Activated naive CD4-positive, alpha-beta T cell treated with anti-CD3 and anti-CD28 coated beads for 36 hours (primary cell): ENCODE data around the gene STAG3. TPM values are rescaled to one million over a fixed set of nuclear protein-coding genes. Genes with fewer than 3 reads are reported as not detected.
"Not testable (repeated sequence)": the region's sequence is repeated elsewhere in the genome, so short reads cannot be mapped to it uniquely, and the experiment has no call there.

Source experiments
- CTCF ChIA-PET: fragments of 350-600 bp; sonication (Branson Sonifier 250); formaldehyde crosslinking; loops from one replicate; lab custom pipeline; 2021; ENCODE audit warnings: antibody characterized with exemption; lab: Charles Lee
- DNase-seq: peaks from one replicate; pipeline ENCODE4 v3.0.0-alpha.2; 2020
- H3K27ac Mint-ChIP-seq: one replicate; pipeline ENCODE4 v1.8.0; 2021; ENCODE audit warnings: mild to moderate bottlenecking, mixed read lengths
- H3K27me3 Mint-ChIP-seq: one replicate; pipeline ENCODE4 v1.8.0; 2021; ENCODE audit warnings: low read depth, mixed read lengths
- H3K36me3 Mint-ChIP-seq: one replicate; pipeline ENCODE4 v1.8.0; 2021; ENCODE audit warnings: low read depth, mixed read lengths
- H3K4me1 Mint-ChIP-seq: one replicate; pipeline ENCODE4 v1.8.0; 2021; ENCODE audit warnings: low read depth, mixed read lengths
- H3K4me3 Mint-ChIP-seq: one replicate; pipeline ENCODE4 v1.8.0; 2021; ENCODE audit warnings: mild to moderate bottlenecking, moderate library complexity, mixed read lengths
- H3K9me3 Mint-ChIP-seq: one replicate; pipeline ENCODE4 v1.8.0; 2021; ENCODE audit warnings: mixed read lengths
- intact Hi-C: fragments of 100-400 bp; cut with micrococcal nuclease; formaldehyde crosslinking; loops from one replicate; pipeline ENCODE4 v1.15.1; 2023
- total RNA-seq, 2 experiments: library from RNA; stranded (reverse); gene quantifications; one replicate each; pipeline ENCODE4 v1.2.3, GENCODE V29; 2021

STAG3 gene
- total RNA-seq, 2 experiments from 2014 or later, result 38.4 to 41.0 TPM

- intact Hi-C loops, result loop anchor here (1.0 to 5.0 kb wide), 10 partner anchors 11 to 209 kb away; partner anchors contain the start of genes AP4M1, LAMTOR4, MCM7 and MEPCE
- no peaks in the 10 kb centered on the region for H3K9me3 Mint-ChIP-seq
- peaks cover 57% of the 10 kb centered on the region for H3K4me1 Mint-ChIP-seq
- CTCF ChIA-PET, result interaction anchor here (0.5 to 2.2 kb wide), 5 partner anchors 31 to 285 kb away, joined by 3 to 11 read pairs (median 4); no protein-coding TSS in a partner anchor
- no peak for DNase-seq
- H3K4me3 Mint-ChIP-seq, result peak overlapping the region; percentile 97
- peaks cover 56% of the 10 kb centered on the region for H3K36me3 Mint-ChIP-seq
- H3K27me3 Mint-ChIP-seq, result no peaks in the 10 kb centered on the region
- H3K27ac Mint-ChIP-seq, result peak overlapping the region; percentile 98
Measured at GRCh38 chr7:100220586-100221230, 43.0 kb downstream of the STAG3 start.

GRCh38 chr7:100221231-100221718 is 43.6 kb downstream of the STAG3 start:
- peaks cover 57% of the 10 kb centered on the region for H3K36me3 Mint-ChIP-seq
- H3K9me3 Mint-ChIP-seq, result no peaks in the 10 kb centered on the region
- intact Hi-C loops, result loop anchor here (1.0 to 5.0 kb wide), 10 partner anchors 12 to 208 kb away; partner anchors contain the start of genes AP4M1, LAMTOR4, MCM7 and MEPCE
- peak overlapping the region; percentile 98 for H3K27ac Mint-ChIP-seq
- DNase-seq, result peak; percentile 93
- no peaks in the 10 kb centered on the region for H3K27me3 Mint-ChIP-seq
- H3K4me3 Mint-ChIP-seq, result peak overlapping the region; percentile 97
- CTCF ChIA-PET, result interaction anchor here (0.5 to 2.2 kb wide), 9 partner anchors 11 to 286 kb away, joined by 3 to 11 read pairs (median 4); no protein-coding TSS in a partner anchor
- peaks cover 57% of the 10 kb centered on the region for H3K4me1 Mint-ChIP-seq

GRCh38 chr7:100221767-100222444 is 44.2 kb downstream of the STAG3 start:
- DNase-seq, result peak; percentile 70
- intact Hi-C loops, result loop anchor here (1.0 to 5.0 kb wide), 10 partner anchors 13 to 207 kb away; partner anchors contain the start of genes AP4M1, LAMTOR4, MCM7 and MEPCE
- Mint-ChIP-seq H3K27ac (peak overlapping the region; percentile 98), H3K36me3 (peaks cover 58% of the 10 kb centered on the region), H3K4me1 (peaks cover 53% of the 10 kb centered on the region), H3K27me3 (no peaks in the 10 kb centered on the region), H3K4me3 (peak overlapping the region; percentile 97), H3K9me3 (no peaks in the 10 kb centered on the region)
- CTCF ChIA-PET, result interaction anchor here (0.6 to 2.2 kb wide), 12 partner anchors 9 to 186 kb away, joined by 3 to 11 read pairs (median 3); partner anchors contain the start of genes GPC2 and STAG3

GRCh38 chr7:100222445-100223132 is 44.9 kb downstream of the STAG3 start:
- peaks cover 47% of the 10 kb centered on the region for H3K4me1 Mint-ChIP-seq
- no peaks in the 10 kb centered on the region for H3K27me3 Mint-ChIP-seq
- no peak for DNase-seq
- H3K27ac Mint-ChIP-seq, result peak overlapping the region; percentile 98
- peak overlapping the region; percentile 97 for H3K4me3 Mint-ChIP-seq
- no peaks in the 10 kb centered on the region for H3K9me3 Mint-ChIP-seq
- peaks cover 58% of the 10 kb centered on the region for H3K36me3 Mint-ChIP-seq
- intact Hi-C loops, result loop anchor here (5.0 kb wide), 1 partner anchor 50 kb away; no protein-coding TSS in a partner anchor
- CTCF ChIA-PET, result interaction anchor here (0.6 to 2.2 kb wide), 8 partner anchors 9 to 185 kb away, joined by 3 to 11 read pairs (median 3); partner anchors contain the start of genes GPC2 and STAG3

- intact Hi-C loops, result loop anchor here (5.0 kb wide), 1 partner anchor 49 kb away; no protein-coding TSS in a partner anchor
- CTCF ChIA-PET, H3K27me3 Mint-ChIP-seq, H3K9me3 Mint-ChIP-seq, DNase-seq: not testable (repeated sequence)
- Mint-ChIP-seq H3K4me3 (peak overlapping the region; percentile 97), H3K27ac (peak overlapping the region; percentile 98), H3K36me3 (peaks cover 59% of the 10 kb centered on the region), H3K4me1 (peaks cover 46% of the 10 kb centered on the region)
Measured at GRCh38 chr7:100223376-100223927, 45.7 kb downstream of the STAG3 start.

- Mint-ChIP-seq H3K36me3 (peaks cover 51% of the 10 kb centered on the region), H3K4me1 (peaks cover 41% of the 10 kb centered on the region), H3K27ac (peak overlapping the region; percentile 98), H3K4me3 (peak overlapping the region; percentile 9)
- H3K9me3 Mint-ChIP-seq, DNase-seq, H3K27me3 Mint-ChIP-seq, CTCF ChIA-PET: not testable (repeated sequence)
- intact Hi-C loops, result loop anchor here (5.0 kb wide), 1 partner anchor 47 kb away; no protein-coding TSS in a partner anchor
Measured at GRCh38 chr7:100224891-100225290, 47.2 kb downstream of the STAG3 start.

- CTCF ChIA-PET, intact Hi-C loops, H3K4me3 Mint-ChIP-seq, H3K27me3 Mint-ChIP-seq, H3K9me3 Mint-ChIP-seq: not testable (repeated sequence)
- peak; percentile 53 for DNase-seq
- peaks cover 33% of the 10 kb centered on the region for H3K36me3 Mint-ChIP-seq
- H3K27ac Mint-ChIP-seq, result peak overlapping the region; percentile 56
- peaks cover 28% of the 10 kb centered on the region for H3K4me1 Mint-ChIP-seq
Measured at GRCh38 chr7:100234660-100235317, 57.1 kb downstream of the STAG3 start.

GRCh38 chr7:100239975-100240374 is 62.3 kb downstream of the STAG3 start:
- H3K27ac Mint-ChIP-seq, H3K36me3 Mint-ChIP-seq, H3K4me3 Mint-ChIP-seq, intact Hi-C loops, H3K27me3 Mint-ChIP-seq, H3K9me3 Mint-ChIP-seq: not testable (repeated sequence)
- peaks cover 32% of the 10 kb centered on the region for H3K4me1 Mint-ChIP-seq
- peak; percentile 39 for DNase-seq
- CTCF ChIA-PET, result interaction anchor here (1.4 kb wide), 1 partner anchor 107 kb away, joined by 5 read pairs; no protein-coding TSS in a partner anchor

- peaks cover 29% of the 10 kb centered on the region for H3K4me1 Mint-ChIP-seq
- CTCF ChIA-PET, H3K36me3 Mint-ChIP-seq, H3K9me3 Mint-ChIP-seq, H3K4me3 Mint-ChIP-seq, H3K27me3 Mint-ChIP-seq: not testable (repeated sequence)
- peak; percentile 89 for DNase-seq
- intact Hi-C loops, result loop anchor here (1.0 kb wide), 1 partner anchor 22 kb away; no protein-coding TSS in a partner anchor
- H3K27ac Mint-ChIP-seq, result peak overlapping the region; percentile 78
Measured at GRCh38 chr7:100243385-100243784, 65.7 kb downstream of the STAG3 start.

- H3K4me3 Mint-ChIP-seq, intact Hi-C loops, H3K27me3 Mint-ChIP-seq, H3K9me3 Mint-ChIP-seq, H3K27ac Mint-ChIP-seq, H3K36me3 Mint-ChIP-seq, DNase-seq: not testable (repeated sequence)
- CTCF ChIA-PET, result interaction anchor here (1.0 kb wide), 1 partner anchor 27 kb away, joined by 5 read pairs; no protein-coding TSS in a partner anchor
- H3K4me1 Mint-ChIP-seq, result peaks cover 23% of the 10 kb centered on the region
Measured at GRCh38 chr7:100244988-100245605, 67.4 kb downstream of the STAG3 start.
